Measurements from ENCODE around the gene SCGB3A1.

SCGB3A1 gene

DNA sequence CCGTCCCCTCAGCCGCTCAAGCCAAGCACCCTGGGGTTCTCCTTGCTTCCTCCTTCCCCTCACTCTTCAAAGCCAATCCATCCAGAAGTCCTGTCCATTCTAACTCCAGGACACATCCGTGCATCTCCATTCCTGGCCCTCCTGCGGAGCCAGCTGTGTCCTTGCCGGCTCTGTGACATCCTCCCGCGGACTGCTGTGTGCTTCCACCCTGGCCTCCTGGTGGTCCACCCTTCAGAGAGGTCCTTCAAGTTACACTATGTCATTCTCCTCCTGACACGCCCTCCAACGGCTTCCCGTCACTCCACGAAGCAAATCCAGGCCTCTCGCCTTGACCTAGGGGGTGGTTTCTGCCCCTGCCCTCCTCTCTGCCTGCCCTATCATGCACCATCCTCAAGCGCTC is 13.0 kb upstream of the SCGB3A1 start:
- DNase-seq (ENCODE audit: low read depth in 2 of 2), result no peak

DNA sequence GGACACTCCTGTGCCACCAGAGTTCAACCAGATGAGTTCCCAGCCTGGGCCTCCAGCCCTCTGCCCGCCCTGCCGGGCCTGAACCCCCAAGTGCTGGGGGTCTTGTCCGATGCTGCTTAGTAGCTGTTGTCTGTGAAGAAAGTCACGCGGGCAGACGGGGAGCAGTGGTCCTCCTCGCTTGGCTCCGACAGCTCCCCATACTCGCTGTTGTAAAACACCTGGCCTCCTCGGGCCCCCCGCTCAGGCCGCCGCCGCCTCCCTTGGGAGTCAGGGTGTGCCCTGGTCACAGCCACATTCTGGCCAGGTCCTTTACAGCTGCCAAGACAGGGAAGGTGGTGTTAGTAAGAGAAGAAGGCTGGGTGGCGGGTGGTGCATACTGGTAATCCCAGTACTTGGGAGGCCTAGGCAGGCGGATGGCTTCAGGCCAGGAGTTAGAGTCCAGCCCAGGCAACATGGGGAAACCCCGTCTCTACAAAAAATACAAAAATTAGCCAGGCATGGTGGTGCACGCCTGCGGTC is 11.8 kb upstream of the SCGB3A1 start:
- DNase-seq (ENCODE audit: low read depth in 2 of 2), result no peak

DNA sequence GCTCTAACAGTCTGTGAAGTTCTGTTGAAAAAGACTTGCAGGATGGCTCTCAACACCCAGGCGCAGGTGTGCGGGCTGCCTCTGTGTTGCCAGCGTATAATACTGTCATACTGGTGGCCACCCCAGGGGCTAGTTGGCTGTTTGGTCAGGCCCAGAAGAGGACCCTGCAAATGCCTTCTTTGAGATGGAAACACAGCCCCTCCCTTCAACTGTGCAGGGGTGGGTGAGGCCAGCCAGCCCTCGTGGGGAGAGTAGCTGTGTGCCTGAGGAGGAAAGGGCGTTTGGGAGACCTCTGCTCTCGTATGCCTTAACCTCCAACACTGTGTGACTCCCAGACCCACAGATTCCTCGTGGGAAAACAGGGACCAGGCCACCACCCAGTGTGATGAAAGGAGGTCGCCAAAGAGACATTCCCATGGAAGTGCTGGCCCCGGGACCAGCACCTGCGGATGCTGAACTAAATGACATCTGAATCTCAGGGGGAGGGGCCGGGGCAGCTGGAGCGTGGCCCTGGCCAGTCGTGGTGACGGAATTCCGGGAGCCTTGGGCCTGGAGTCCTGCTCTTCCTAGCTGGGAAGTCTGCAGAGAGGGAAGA is 11.3 kb upstream of the SCGB3A1 start:
- DNase-seq (ENCODE audit: low read depth in 2 of 2), result no peak

DNA sequence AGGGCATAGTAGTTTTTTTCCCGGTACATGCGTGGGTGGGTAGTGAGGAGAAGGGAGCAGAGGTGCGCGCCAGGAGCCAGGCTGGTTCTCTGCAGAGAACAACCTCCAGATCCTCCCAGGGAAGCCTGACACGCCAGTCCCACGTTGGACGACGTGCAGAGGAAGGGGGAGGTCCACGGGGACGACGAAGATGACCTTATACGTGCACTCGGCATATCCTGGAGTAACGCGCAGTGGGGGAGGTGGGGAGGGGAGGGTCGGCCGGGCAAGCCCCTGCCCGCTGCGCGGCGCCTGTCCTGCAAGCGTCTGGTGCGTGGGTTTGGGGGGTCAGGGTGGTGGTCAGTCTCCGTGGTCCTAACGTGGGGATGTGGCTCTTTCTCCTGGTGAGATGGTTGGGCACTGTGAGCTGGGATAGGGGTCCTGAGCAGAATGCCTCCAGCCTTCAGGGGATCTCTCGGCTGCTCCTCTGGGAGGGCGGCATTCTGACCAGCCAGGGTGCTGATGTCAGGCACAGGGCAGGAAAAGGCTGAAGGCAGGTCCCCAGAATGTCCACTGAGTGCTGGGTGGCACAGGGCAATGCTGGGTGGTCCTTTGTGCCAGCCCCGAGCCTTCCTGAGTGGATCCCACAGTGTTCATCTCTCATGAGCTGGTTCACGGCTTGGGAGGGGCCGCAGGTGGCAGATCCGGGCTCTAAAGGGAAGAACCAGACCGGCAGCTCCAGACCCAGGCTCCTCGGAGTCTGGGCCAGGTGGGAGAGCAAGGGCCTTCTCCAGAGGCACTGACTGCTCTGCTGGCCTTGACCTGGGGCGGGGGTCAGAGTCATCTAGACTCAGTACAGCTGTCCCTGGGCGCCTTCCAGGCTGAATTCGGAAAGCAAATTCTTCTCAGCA is 10.5 kb upstream of the SCGB3A1 start:
- DNase-seq (ENCODE audit: low read depth in 2 of 2), result no peak

- DNase-seq (ENCODE audit: low read depth in 2 of 2), result no peak
These were observed 9.3 kb upstream of the SCGB3A1 start for GRCh38 chr5:180600554-180601041.

DNA sequence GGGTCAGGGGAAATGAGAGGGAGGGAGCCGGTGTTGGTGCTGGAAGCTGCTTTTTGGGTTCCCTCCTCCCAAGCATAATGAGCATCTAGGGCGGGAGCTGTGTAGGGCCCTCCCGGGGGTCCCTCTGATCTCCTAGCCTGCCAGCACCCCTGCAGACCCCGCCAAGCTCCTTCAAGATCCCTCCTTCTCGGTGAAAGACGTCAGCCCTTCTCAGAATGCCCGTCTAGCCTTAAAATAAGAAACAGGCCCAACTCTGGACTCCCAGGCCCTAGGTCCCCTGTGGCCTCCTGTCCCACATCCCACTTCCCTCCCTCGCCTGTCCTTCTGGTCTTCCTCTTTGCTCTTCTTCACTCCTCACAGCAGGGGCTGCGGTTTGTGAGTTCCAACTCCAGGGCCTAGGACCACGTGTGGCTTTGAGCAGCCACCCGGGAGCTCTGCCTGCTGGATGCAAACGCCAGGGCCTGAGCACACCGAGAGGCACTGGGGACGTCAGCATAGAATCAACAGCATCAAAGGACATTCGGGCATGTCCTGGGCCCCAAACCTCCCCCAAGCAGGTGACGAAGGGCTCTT is 8.8 kb upstream of the SCGB3A1 start:
- DNase-seq (ENCODE audit: low read depth in 2 of 2), result no peak

DNA sequence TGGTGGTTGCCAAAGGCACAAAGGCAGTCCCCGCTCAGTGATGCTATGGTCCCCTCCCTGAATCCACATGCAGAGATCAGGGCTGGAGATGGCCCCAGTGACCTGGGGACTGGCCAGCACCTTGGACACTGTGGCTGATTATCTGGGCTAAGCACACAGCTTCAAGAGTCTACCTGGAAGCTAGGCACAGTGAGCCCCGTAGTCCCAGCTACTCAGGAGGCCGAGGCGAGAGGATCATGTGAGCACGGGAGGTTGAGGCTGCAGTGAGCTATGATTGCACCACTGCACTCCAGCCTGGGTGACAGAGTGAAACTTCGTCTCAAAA is 8.3 kb upstream of the SCGB3A1 start:
- no peak for DNase-seq (ENCODE audit: low read depth in 2 of 2)

- no peak for DNase-seq (ENCODE audit: low read depth in 2 of 2)
These were observed 7.7 kb upstream of the SCGB3A1 start for GRCh38 chr5:180598797-180599589.

DNA sequence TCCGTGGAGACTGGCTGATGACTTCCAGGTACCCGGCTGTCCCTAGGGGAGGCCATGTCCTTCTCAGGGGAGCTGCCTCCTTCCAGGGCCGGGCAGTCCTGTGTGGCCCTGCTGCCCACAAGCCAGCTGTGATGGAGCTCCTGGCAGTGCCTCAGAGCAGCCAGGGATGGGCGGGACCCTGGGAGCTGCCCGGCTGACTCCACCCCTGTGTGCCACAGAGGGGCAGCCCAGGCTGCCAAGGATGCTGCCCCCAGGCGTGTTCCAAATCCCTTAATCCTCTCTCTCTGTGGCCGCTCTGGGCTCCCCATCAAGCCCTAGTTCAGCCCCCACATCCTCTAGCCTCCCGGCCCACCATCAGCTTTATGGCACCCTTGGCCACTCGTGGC is 7.0 kb upstream of the SCGB3A1 start:
- DNase-seq (ENCODE audit: low read depth in 2 of 2), result no peak

DNA sequence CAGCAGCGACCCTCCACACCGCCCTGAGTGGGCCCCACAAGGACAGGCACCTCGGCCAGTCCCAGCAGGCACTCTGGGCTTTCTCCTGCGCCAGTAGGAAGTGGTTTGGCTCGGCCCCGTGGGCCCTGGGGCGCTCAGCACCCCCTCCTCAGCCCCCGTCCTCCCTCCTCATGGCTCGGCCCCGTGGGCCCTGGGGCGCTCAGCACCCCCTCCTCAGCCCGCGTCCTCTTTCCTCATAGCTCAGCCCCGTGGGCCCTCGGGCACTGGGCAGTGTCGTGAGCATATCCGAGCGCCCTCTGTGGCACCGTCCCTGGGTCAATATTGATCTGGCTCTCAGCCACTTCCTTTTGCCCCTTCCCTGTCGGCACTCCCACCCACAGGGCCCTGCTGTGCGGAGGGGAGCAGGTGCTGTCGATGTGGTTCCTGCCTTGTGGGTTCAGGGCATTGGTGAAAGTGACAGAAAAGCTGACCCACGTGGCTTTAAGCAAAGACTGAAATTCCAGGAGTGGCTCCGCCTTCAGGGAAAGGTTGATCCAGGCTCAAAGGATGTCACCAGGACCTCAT is 5.5 kb upstream of the SCGB3A1 start:
- DNase-seq (ENCODE audit: low read depth in 2 of 2), result no peak

GRCh38 chr5:180596115-180596667 is 4.9 kb upstream of the SCGB3A1 start:
- no peak for DNase-seq (ENCODE audit: low read depth in 2 of 2)

- DNase-seq (ENCODE audit: low read depth in 2 of 2), result no peak
These were observed 4.2 kb upstream of the SCGB3A1 start for GRCh38 chr5:180595381-180596114.

GRCh38 chr5:180595046-180595379 is 3.7 kb upstream of the SCGB3A1 start:
- no peak for DNase-seq (ENCODE audit: low read depth in 2 of 2)

DNA sequence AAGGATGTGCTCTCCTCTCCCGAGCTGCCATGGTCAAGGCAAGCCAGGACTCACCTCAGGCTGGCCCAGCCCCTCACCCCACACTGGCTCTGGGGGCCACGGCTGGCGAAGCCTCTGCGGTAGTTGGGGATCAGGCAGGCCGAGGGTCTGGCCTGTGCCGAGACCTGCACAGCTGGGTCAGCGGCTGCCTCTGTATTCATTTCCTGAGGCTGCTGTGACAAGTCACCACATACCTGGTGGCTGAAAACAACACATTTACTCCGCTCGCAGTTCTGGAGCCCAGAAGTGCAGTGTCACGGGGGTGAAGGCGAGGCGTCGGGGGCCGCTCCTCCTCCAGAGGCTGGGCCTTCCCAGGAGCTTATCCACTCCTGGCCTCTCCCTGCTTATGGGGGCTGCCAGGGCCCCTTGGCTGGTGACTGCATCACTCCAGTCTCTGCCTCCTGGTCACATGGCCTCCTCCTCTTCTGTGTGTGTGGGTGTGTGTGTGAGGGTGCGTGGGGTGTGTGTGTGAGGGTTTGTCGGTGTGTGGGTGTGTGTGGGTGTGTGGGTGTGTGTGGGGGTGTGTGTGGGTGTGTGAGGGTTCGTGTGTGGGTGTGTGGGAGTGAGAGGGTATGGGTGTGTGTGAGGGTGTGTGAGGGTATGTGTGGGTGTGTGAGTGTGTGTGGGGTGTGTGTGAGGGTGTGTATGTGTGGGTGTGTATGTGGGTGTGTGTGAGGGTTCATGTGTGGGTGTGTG is 3.2 kb upstream of the SCGB3A1 start:
- no peak for DNase-seq (ENCODE audit: low read depth in 2 of 2)

DNA sequence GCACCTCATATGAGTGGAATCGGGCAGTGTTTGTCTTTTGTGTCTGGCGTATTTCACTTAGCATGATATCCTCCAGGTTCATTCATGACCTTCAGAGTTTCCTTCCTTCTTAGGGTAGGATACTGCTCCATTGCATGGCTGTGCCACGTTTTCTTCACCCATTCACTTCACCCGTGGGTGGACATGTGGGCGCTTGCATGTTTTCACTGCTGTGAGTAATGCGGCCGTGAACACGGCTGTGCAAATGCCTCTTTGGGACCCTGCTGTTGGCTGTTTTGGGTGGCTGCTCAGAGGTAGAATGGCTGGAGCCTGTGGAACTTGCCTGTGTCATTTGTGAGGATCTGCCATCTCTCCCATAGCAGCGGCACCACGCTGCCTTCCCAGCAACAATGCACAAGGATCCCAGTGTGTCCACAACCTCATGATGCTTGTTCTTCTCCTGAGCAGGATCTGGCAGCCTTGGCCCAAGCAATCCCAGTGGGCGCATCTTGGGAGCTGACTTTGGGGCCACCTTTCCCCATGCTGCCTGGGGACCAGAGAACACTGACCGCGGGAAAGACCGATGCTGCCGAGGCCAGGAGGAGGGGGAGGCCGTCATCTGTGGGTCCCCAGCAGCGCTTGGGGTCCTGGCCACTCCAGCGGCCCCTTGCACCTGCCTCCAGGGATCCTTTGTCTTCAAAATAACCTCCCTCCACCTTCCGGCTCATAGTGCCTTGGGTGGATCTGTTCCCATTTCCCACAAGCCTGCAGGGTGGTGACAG is 2.3 kb upstream of the SCGB3A1 start:
- DNase-seq (ENCODE audit: low read depth in 2 of 2), result no peak

- DNase-seq (ENCODE audit: low read depth in 2 of 2), result no peak
These were observed 877 bp upstream of the SCGB3A1 start for GRCh38 chr5:180592176-180592575.

DNA sequence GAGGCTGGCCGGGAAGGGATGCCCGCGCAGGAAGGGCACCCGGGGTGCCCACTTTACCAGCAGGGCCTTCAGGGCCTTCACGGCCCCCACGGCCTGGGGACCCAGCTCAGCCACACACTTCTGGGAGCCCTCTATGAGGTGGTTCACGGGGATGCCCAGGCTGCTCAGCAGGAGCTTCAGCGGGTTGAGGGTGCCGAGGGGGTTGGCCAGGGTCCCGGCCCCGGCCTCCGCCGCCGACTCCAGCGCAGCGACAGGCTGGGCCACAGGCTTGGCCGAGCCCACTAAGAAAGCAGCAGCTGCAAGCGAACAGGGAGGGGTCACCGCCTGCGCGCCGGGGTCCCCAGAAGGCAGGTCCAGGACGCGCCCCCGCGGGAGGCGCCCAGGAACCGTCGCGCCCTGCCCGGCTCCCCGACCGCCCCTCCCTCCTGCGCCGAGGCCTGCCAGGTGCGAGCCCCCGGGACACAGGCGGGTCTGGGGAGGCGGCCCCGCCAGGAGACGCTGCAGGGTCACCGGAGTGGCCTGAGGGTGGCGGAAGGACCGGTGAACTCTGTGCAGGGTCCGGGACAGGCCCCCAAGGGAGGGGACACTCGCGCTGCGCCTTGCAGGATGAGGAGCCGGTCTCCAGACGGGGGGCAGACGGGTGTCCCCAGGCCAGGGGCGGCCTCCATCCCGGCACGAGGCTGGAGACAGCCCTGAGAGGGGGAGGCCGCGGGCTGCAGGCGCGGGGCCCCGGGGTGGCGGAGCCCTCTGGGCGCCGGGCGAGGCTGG is 572 bp downstream of the SCGB3A1 start:
- no peak for DNase-seq (ENCODE audit: low read depth in 2 of 2)

DNA sequence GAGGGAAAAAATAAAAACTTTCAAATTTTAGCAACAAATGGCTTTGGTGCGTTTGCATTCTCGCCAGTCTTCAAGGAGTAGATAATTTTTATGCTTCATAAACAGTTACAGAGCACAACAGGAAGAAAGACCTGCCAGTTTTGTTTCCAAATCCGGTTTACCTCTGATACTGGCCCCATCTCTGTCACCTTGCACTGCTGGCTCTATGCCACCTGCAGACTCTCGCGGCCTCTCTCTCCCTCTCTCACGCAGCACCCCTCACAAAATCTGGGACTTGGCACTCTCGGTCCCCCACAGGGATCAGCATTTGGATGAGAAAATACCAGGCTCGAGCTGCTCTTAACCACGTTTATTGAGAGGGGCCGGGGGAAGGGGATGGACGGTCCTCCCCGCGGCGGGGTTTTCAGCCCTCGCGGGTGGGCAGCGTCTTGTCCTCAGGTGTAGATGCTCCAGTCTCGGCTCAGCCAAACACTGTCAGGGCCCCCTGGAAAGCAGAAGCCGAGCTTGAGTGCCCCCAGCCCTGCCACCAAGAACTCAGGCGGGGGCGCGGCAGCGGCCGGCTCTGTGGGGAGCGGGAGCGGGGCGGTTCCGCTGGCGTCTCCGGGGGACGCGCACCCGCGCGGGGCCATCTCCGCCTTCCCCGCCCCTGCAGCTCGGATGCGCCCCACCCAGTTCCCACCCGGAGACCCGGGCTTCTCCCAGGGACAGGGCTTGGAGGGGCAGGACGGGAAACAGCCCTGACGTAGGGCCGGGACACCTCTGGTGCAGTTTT is 1.3 kb downstream of the SCGB3A1 start:
- no peak for DNase-seq (ENCODE audit: low read depth in 2 of 2)
